GM12864 (cell line): Measurements from ENCODE around the gene AGPAT3.

Source experiments
- DNase-seq: peaks from one replicate; pipeline ENCODE4 v3.0.0-alpha.2; 2011; ENCODE audit warnings: low read depth
- H3K4me3 ChIP-seq: 2 replicates; pipeline ENCODE4 v1.5.1; 2011; ENCODE audit warnings: mild to moderate bottlenecking, low read depth, low read length, control low read depth
- TF ChIP-seq, protein P1 (sequence below): IDR thresholded peaks from 2 replicates; pipeline ENCODE4 v1.5.1; 2011; ENCODE audit warnings: low read depth, mild to moderate bottlenecking, moderate library complexity, low read length, control low read depth, inconsistent platforms; ENCODE audit errors: missing control alignments

The AGPAT3 gene

DNA sequence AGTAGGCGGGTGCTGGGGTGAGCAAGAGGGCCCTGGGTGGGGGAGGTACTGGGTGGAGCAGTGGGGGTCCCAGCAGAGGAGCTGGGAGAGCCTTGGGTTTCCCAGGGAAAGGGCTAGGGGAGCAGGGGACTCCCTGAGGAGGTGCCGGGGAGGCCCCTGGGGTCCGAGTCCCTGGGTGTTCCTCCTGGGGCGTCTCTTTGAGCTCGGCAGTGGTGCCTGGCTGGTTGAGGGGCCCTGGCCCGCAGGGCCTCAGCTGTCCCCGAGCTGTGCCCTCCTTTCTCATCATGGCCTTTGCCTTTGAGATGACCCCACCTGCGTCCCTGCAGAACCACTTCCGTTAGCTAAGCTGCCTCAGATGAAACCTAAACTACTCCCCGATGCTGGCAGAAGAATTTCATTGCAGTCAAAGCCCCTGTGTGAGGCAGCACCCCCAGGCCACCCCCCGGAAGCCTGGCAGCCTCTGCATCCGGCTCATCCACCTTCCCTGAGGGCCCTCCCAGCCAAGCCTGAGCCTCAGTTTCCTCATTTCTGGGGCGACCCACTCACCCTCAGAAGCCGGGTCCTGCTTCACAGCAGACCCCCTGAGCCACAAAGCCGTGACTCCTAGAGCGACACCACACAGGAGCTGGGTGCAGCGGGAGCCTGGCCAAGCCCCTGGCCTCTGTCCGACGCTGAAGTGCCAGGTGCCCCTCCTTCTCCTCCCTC, 103.5 kb downstream of the AGPAT3 start:
- TF ChIP-seq, protein P1, sequence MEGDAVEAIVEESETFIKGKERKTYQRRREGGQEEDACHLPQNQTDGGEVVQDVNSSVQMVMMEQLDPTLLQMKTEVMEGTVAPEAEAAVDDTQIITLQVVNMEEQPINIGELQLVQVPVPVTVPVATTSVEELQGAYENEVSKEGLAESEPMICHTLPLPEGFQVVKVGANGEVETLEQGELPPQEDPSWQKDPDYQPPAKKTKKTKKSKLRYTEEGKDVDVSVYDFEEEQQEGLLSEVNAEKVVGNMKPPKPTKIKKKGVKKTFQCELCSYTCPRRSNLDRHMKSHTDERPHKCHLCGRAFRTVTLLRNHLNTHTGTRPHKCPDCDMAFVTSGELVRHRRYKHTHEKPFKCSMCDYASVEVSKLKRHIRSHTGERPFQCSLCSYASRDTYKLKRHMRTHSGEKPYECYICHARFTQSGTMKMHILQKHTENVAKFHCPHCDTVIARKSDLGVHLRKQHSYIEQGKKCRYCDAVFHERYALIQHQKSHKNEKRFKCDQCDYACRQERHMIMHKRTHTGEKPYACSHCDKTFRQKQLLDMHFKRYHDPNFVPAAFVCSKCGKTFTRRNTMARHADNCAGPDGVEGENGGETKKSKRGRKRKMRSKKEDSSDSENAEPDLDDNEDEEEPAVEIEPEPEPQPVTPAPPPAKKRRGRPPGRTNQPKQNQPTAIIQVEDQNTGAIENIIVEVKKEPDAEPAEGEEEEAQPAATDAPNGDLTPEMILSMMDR, result no peak
- no peak overlapping the region for H3K4me3 ChIP-seq
- DNase-seq, result no peak

DNA sequence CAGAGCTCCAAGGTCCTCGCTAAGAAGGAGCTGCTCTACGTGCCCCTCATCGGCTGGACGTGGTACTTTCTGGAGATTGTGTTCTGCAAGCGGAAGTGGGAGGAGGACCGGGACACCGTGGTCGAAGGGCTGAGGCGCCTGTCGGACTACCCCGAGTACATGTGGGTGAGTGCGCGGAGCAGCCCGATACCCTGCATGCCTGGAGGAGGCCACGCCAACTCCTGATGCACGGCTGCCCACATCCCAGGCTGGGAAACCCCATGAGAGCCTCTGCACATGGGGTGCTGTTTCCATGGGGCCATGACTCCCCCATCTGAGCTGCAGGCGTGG, 104.1 kb downstream of the AGPAT3 start:
- DNase-seq, result no peak
- no peak overlapping the region for H3K4me3 ChIP-seq
- TF ChIP-seq, protein P1, result no peak

DNA sequence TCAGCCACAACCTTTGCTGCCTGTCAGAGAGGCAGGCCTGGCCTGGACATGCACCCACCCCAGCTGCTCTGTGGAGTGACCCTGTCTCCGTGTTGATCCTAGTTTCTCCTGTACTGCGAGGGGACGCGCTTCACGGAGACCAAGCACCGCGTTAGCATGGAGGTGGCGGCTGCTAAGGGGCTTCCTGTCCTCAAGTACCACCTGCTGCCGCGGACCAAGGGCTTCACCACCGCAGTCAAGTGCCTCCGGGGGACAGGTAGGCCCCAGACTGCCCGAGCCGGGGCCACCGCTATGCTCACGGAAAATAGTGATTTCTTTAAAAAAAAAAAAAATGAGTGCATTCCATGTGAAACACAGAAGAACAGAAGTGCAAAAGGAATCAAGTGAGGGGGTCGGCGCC, 105.5 kb downstream of the AGPAT3 start:
- H3K4me3 ChIP-seq, result no peak overlapping the region
- DNase-seq, result no peak
- TF ChIP-seq, protein P1, result no peak

DNA sequence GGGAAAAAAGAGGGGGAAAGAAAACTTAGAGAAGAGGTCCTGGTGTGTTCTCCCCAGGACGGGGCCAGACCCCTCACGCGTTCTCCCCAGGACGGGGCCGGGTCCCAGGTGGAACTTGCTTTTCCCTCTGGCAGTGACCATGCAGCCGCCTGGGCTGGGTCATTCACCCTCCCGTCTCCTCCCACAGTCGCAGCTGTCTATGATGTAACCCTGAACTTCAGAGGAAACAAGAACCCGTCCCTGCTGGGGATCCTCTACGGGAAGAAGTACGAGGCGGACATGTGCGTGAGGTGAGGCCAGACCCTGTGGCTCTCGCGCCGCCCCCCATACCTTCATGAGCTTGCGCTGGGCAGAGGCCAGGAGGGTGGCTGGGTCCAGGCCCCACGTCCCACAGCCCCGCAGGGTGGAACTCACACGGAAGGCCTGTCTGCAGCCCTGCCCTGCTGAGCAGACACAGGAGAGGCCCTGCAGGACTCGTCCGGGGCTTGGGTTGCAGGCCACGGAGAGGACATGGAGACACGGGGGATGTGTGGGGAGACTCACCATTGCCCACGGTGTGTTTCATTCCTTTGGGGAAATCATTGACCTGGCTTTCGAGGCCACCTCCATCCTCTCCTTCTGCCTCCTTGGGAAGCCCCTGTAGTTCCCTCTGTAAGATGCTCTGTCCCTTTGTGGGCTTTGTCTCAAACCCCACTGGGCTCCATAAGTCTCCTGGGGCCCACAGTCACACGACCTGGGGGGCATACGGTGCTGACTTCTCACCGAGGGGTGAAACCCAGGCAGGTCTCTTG, 106.4 kb downstream of the AGPAT3 start:
- H3K4me3 ChIP-seq, result no peak overlapping the region
- TF ChIP-seq, protein P1, result no peak
- DNase-seq, result no peak

DNA sequence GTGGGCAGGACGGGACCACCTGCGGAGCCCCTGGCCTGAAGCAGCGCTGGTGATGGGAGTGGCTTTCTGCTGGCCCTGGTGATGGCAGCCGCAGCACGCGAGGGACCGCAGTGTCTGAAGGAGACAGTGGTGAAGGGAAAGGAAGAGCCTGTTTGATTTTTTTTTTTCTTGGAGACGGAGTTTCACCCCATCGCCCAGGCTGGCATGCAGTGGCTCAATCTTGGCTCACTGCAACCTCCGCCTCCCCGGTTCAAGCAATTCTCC, 106.9 kb downstream of the AGPAT3 start:
- no peak overlapping the region for H3K4me3 ChIP-seq
- TF ChIP-seq, protein P1, result no peak
- no peak for DNase-seq

DNA sequence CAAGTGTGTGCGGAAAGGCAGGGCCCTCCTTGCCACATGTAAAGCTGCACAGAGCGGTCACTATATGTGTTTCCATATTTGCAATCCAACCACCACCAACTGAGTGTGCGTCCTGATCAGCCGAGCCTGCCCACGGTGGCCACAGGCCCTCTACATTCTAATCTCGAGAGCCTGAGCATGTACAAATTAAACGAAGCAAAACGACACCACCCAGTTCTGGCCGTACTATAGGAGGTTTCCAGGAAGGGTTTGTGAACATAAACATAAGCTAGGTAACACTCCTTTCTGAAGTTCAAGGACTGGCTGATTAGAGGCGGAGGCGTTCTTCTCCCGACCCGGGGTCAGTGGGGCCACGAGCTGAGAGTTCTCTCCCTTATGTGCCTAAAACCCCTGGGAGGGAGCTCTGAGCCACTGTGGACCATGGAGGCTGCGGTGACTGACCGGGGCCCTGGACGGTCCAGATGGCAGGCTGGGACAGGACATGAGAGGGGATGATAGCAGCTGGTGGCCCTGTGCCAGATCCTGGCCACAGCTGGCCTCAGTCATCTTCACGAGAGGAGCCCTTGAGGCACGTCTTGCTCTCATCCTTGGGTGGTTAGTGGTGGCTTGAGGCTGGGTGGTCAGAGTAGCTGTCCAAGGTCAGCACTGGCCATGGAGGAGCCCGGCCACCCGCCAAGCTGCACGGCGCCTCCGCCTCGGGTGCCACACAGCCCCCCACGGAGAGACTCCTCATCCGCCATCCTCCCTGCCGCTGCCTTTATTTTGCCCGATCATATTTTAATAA, 108.0 kb downstream of the AGPAT3 start:
- TF ChIP-seq, protein P1, result no peak
- H3K4me3 ChIP-seq, result no peak overlapping the region
- DNase-seq, result no peak

DNA sequence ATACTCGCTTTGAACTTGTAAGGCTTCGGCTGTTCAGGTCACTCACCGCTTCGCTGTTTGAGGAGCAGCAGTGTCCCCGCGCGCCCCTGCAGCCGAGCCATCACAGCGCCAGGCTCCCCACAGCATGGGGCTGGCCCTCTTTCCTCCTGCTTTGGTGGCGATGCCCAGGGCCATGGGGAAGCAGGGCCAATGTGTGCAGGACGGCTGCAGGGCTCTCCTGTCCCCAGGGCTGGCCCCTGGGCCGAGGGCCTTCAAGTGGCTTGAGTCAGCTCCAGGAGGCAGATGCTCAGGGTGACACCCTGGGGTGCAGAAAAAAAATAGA, 108.6 kb downstream of the AGPAT3 start:
- DNase-seq, result no peak
- TF ChIP-seq, protein P1, result no peak
- no peak overlapping the region for H3K4me3 ChIP-seq
